Endothelial cell of umbilical vein (primary cell): ENCODE measurements around the gene TEP1. TPM values are rescaled to one million over a fixed set of nuclear protein-coding genes. Genes with fewer than 3 reads are reported as not detected.

Experiments used
- BruUV-seq: library from RNA; stranded (reverse); fragments of 400-500 nt; replicated peaks from 2 replicates; lab custom pipeline; 2021; lab: Mats Ljungman, UMichigan
- CTCF ChIA-PET: fragments of 300-600, 350-600 bp; sonication (Branson Sonifier 250); formaldehyde crosslinking; loops from one replicate; lab custom pipeline; 2021; ENCODE audit warnings: antibody characterized with exemption, inconsistent platforms; lab: Charles Lee
- POLR2A ChIA-PET: fragments of 300-600, 350-600 bp; sonication (Branson Sonifier 250); formaldehyde crosslinking; loops from one replicate; lab custom pipeline; 2021; ENCODE audit warnings: antibody characterized with exemption, inconsistent platforms; lab: Charles Lee
- DNase-seq: peaks from one replicate; pipeline ENCODE4 v3.0.0-alpha.2; 2011; ENCODE audit warnings: low read depth, low spot score
- FAIRE-seq: peaks from 2 replicates; lab custom pipeline; 2011; peaks lifted over from hg19 to GRCh38; lab: Jason Lieb, UNC
- H2AFZ ChIP-seq: 2 replicates; pipeline ENCODE4 v1.6.0; 2012; ENCODE audit warnings: low read depth, low read length, control low read depth, inconsistent platforms
- H3K27ac ChIP-seq: 2 replicates; pipeline ENCODE4 v1.5.1; 2011; ENCODE audit warnings: low read depth, mild to moderate bottlenecking, control low read depth, low read length, moderate library complexity; ENCODE audit not compliant: insufficient read depth
- H3K27me3 ChIP-seq, 2 experiments: 2 replicates each; pipeline versions ENCODE4 v1.6.0 to v1.6.1; 2011; ENCODE audit warnings: low read length in 2 of 2, mixed read lengths in 1 of 2; ENCODE audit not compliant: control insufficient read depth in 2 of 2, insufficient read depth in 2 of 2
- H3K36me3 ChIP-seq, 2 experiments: 2 replicates in 1 of 2; 3 replicates in 1 of 2; pipeline ENCODE4 v1.5.1; 2011; ENCODE audit warnings: low read length in 2 of 2, mild to moderate bottlenecking in 1 of 2, moderate library complexity in 1 of 2; ENCODE audit not compliant: control insufficient read depth in 2 of 2, insufficient read depth in 2 of 2; ENCODE audit errors: extremely low read depth in 1 of 2
- H3K4me1 ChIP-seq: 3 replicates; pipeline ENCODE4 v1.5.1; 2011; ENCODE audit warnings: mild to moderate bottlenecking, low read length; ENCODE audit not compliant: control insufficient read depth, insufficient read depth; ENCODE audit errors: extremely low read depth
- H3K4me2 ChIP-seq: 2 replicates; pipeline ENCODE4 v1.6.1; 2011; ENCODE audit warnings: low read length, control low read depth, mixed read lengths; ENCODE audit not compliant: insufficient read depth
- H3K4me3 ChIP-seq, 3 experiments: fragments of 200-600 bp in 1 of 3; sonication (generic), shearing (Covaris generic) in 1 of 3; replicated peaks in 1 of 3; 2 replicates each; pipeline ENCODE4 v1.5.1; 2011 to 2016; ENCODE audit warnings: control low read depth in 3 of 3, low read length in 3 of 3, mild to moderate bottlenecking in 2 of 3, inconsistent platforms in 1 of 3, low read depth in 1 of 3, moderate library complexity in 1 of 3; ENCODE audit not compliant: insufficient read depth in 1 of 3
- H3K79me2 ChIP-seq: 2 replicates; pipeline ENCODE4 v1.6.0; 2012; ENCODE audit warnings: low read length, inconsistent platforms; ENCODE audit not compliant: control insufficient read depth, insufficient read depth
- H3K9ac ChIP-seq: replicated peaks from 2 replicates; pipeline ENCODE3; 2011; ENCODE audit warnings: low read length, control low read depth; ENCODE audit not compliant: insufficient read depth; ENCODE audit errors: extremely low read depth
- H3K9me1 ChIP-seq: replicated peaks from 3 replicates; pipeline ENCODE4 v1.6.0; 2011; ENCODE audit warnings: mild to moderate bottlenecking, low read length; ENCODE audit not compliant: control insufficient read depth, insufficient read depth; ENCODE audit errors: extremely low read depth
- H3K9me3 ChIP-seq: replicated peaks from 2 replicates; pipeline ENCODE4 v1.5.1; 2012; ENCODE audit warnings: low read length, inconsistent platforms; ENCODE audit not compliant: control insufficient read depth, insufficient read depth
- H4K20me1 ChIP-seq: replicated peaks from 2 replicates; pipeline ENCODE3; 2011; ENCODE audit warnings: mild to moderate bottlenecking, low read length; ENCODE audit not compliant: control insufficient read depth, insufficient read depth; ENCODE audit errors: extremely low read depth
- CTCF ChIP-seq, 2 donors: IDR thresholded peaks; 1 replicate in 1 of 2; 2 replicates in 1 of 2; pipeline ENCODE4 v1.5.1; 2011; ENCODE audit warnings: low read length in 2 of 2, mild to moderate bottlenecking in 2 of 2, moderate library complexity in 2 of 2, control low read depth in 1 of 2, inconsistent platforms in 1 of 2, low read depth in 1 of 2; ENCODE audit not compliant: insufficient read depth in 1 of 2; ENCODE audit errors: extremely low read depth in 1 of 2
- EZH2 ChIP-seq: IDR thresholded peaks from 2 replicates; pipeline ENCODE4 v1.6.1; 2012; ENCODE audit warnings: borderline replicate concordance, low read depth, mild to moderate bottlenecking, moderate library complexity, low read length, inconsistent platforms; ENCODE audit not compliant: severe bottlenecking
- FOS ChIP-seq: IDR thresholded peaks from 2 replicates; pipeline ENCODE4 v1.6.1; 2011; ENCODE audit warnings: mild to moderate bottlenecking, low read length, moderate library complexity, borderline replicate concordance; ENCODE audit not compliant: insufficient read depth
- GATA2 ChIP-seq: IDR thresholded peaks from 2 replicates; pipeline ENCODE4 v1.7.0; 2011; ENCODE audit warnings: low read depth, mild to moderate bottlenecking, moderate library complexity, mixed read lengths, low read length; ENCODE audit not compliant: insufficient read length, insufficient read depth
- JUN ChIP-seq: IDR thresholded peaks from 2 replicates; pipeline ENCODE4 v1.6.1; 2011; ENCODE audit warnings: borderline replicate concordance, low read depth; ENCODE audit not compliant: insufficient read length, insufficient read depth
- MYC ChIP-seq: IDR thresholded peaks from one replicate; pipeline ENCODE4 v1.6.1; 2011; ENCODE audit warnings: mild to moderate bottlenecking, low read depth, low read length
- POLR2A ChIP-seq: IDR thresholded peaks from 2 replicates; pipeline ENCODE4 v1.6.1; 2012; ENCODE audit warnings: low read depth, mild to moderate bottlenecking, control low read depth, low read length
- POLR2AphosphoS5 ChIP-seq: IDR thresholded peaks from 2 replicates; pipeline ENCODE4 v1.6.1; 2012; ENCODE audit warnings: low read depth, mild to moderate bottlenecking, control low read depth, low read length, moderate library complexity; ENCODE audit not compliant: insufficient read depth
- dilution Hi-C: fragments of 300-500 bp; cut with MboI; formaldehyde crosslinking; loops from one replicate; pipeline ENCODE4 v1.15.0; 2019; ENCODE audit warnings: low sequenced_read_pairs; ENCODE audit not compliant: extremely low pct_ligation_motif_present
- intact Hi-C: fragments of 100-400 bp; cut with micrococcal nuclease; formaldehyde crosslinking; loops from one replicate; pipeline ENCODE4 v1.10.0; 2022
- polyA plus RNA-seq, 4 experiments: library from polyadenylated mRNA; depleted of rRNA in 3 of 4; stranded (reverse) in 3 of 4; unstranded in 1 of 4; fragments of >200 nt; gene quantifications; 2 replicates each; pipeline versions ENCODE4 v1.2.1 to v1.2.3, GENCODE V29; 2011 to 2012; ENCODE audit warnings: missing spikeins in 1 of 4
- total RNA-seq: library from RNA; stranded (reverse); gene quantifications from 2 replicates; pipeline ENCODE4 v1.2.3, GENCODE V29; 2021
- TF ChIP-seq, protein P1 (sequence below): IDR thresholded peaks from 2 replicates; pipeline ENCODE4 v1.6.1; 2011; ENCODE audit not compliant: insufficient read depth, insufficient read length

TEP1 gene
- total and polyA plus RNA-seq, 2 donors (not counting 3 experiments of a cell fraction or from before 2014, with no cell fraction given), result 19.6 to 44.6 TPM

- no peak overlapping the region for H3K27ac ChIP-seq
- intact Hi-C loops, result no loop called here
These were observed 4.1 kb downstream of the TEP1 start for GRCh38 chr14:20409226-20409625.

GRCh38 chr14:20403521-20403920 is 9.8 kb downstream of the TEP1 start:
- intact Hi-C loops, result no loop called here
- FAIRE-seq (no peak), DNase-seq (no peak)
- Histone ChIP-seq H3K27me3 (no peaks in the 10 kb centered on the region), H2AFZ (no peak overlapping the region), H3K36me3 (peaks cover 6 to 30% of the 10 kb centered on the region in 2 experiments), H3K9ac (no peak overlapping the region), H4K20me1 (no peaks in the 10 kb centered on the region), H3K9me3 (no peaks in the 10 kb centered on the region), H3K4me2 (no peak overlapping the region), H3K27ac (no peak overlapping the region), H3K9me1 (no peaks in the 10 kb centered on the region), H3K4me1 (peaks cover 14% of the 10 kb centered on the region), H3K4me3 (no peak overlapping the region), H3K79me2 (no peaks in the 10 kb centered on the region)
- no peak for TF ChIP-seq JUN
- no peak for TF ChIP-seq MYC
- no peak for TF ChIP-seq FOS
- TF ChIP-seq, protein P1, sequence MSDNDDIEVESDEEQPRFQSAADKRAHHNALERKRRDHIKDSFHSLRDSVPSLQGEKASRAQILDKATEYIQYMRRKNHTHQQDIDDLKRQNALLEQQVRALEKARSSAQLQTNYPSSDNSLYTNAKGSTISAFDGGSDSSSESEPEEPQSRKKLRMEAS, result no peak
- TF ChIP-seq CTCF (IDR thresholded peaks at IDR 0.05; ENCODE audit: extremely low read depth in 1 of 2, insufficient read depth in 1 of 2, low read depth in 1 of 2, low read length in 2 of 2), result no peak
- no peak for TF ChIP-seq POLR2A
- TF ChIP-seq POLR2AphosphoS5, result no peak
- TF ChIP-seq EZH2, result no peak
- TF ChIP-seq GATA2, result no peak
- dilution Hi-C loops, result no loop called here
- POLR2A ChIA-PET, result no interaction called here
- no TSS peak for BruUV-seq
- CTCF ChIA-PET, result interaction anchor here (0.6 to 1.5 kb wide), 3 partner anchors 9 to 12 kb away, joined by 3 to 4 read pairs (median 4); partner anchors contain the start of gene TEP1

More at GRCh38 chr14:20409226-20409625, 4.1 kb downstream of the TEP1 start:
- no peaks in the 10 kb centered on the region for H4K20me1 ChIP-seq
- no peaks in the 10 kb centered on the region for H3K9me1 ChIP-seq
- H3K79me2 ChIP-seq, result peaks cover 4% of the 10 kb centered on the region
- H3K27me3 ChIP-seq, result no peaks in the 10 kb centered on the region
- H3K4me3 ChIP-seq, result no peak overlapping the region
- no peak overlapping the region for H3K4me2 ChIP-seq
- H3K36me3 ChIP-seq, result peaks cover 4 to 18% of the 10 kb centered on the region in 2 experiments
- peaks cover 16% of the 10 kb centered on the region for H3K4me1 ChIP-seq
- no peak for FAIRE-seq
- no TSS peak for BruUV-seq
- ChIA-PET CTCF (interaction anchor here (1.0 kb wide), 1 partner anchor 8 kb away, joined by 3 read pairs; no protein-coding TSS in a partner anchor), POLR2A (no interaction called here)
- dilution Hi-C loops, result no loop called here
- H2AFZ ChIP-seq, result no peak overlapping the region
- TF ChIP-seq MYC (no peak), POLR2A (no peak)
- TF ChIP-seq, protein P1, result no peak
- DNase-seq, result no peak
- no peaks in the 10 kb centered on the region for H3K9me3 ChIP-seq
- no peak overlapping the region for H3K9ac ChIP-seq
